ENCODE measurements around the gene TMC7. TPM values are rescaled to one million over a fixed set of nuclear protein-coding genes. Genes with fewer than 3 reads are reported as not detected.
A peak's percentile ranks its signal among the peaks of the same experiment; 100 is the strongest.

Gene TMC7
- total and polyA plus RNA-seq, 4 experiments from 2014 or later: not detected

DNA sequence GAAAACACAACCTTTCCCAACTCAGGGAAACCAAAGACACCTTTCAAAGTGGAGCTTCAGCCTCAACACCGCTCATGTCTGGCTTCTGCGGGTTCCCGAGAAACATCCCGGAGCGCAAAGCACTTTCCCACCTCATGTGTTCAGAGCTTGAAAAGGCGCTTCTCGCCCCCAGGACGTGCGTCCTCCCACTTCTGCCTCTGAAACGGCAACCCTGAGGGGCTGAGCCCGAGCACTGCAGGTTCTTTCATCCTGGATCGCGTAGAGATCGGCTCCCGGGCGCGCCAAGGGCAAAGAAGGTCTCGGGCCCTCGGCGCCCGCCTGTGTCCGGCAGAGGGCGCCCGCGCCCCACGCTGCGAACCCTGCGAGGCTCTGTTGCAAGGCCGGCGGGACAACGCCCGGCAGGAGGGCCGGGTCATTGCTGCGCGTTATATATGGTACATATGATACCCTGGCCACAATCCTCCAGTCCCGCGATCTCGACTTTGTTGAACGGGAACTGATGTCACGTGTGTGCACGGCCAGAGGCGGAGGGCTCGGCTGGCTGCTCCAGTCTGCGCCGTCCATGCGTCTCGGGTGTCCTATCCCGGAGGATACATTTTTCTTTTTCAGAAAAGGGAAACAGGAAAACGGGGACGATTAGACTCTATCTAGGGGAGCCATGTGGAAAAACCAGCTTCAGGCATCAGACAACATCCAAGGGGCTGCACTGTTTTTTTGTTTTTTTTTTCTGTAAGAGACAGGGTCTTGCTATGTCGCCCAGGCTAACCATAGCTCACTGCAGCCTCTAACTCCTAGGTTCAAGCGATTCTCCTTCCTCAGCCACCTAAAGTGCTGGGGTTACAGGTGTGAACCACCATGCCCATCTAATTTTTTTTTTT, 102.8 kb downstream of the TMC7 start:
- POLR2A ChIA-PET (ENCODE audit: partially characterized antibody): no interaction called here
- Mint-ChIP-seq H3K36me3 (peaks cover 4% of the 10 kb centered on the region in 2 donors), H3K9me3 (peaks cover 0 to 1% (median 0%) of the 10 kb centered on the region in 8 donors), H3K27me3 (peaks cover 1 to 3% of the 10 kb centered on the region in 2 donors), H3K4me1 (peaks cover 0 to 2% (median 0%) of the 10 kb centered on the region in 4 donors), H3K4me3 (peak overlapping the region; percentile 17 to 81 (median 50)), H3K27ac (no peak overlapping the region)
- no peaks in the 10 kb centered on the region for H3K36me3 ChIP-seq (ENCODE audit: insufficient read depth, low read length)
- peak; percentile 54 to 78 (median 67) for DNase-seq
- H3K9me3 ChIP-seq (ENCODE audit: control insufficient read depth in 1 of 2, low read length in 2 of 2): no peaks in the 10 kb centered on the region
- peak overlapping the region in 1 of 2 donors; percentile 17 for H3K4me3 ChIP-seq (ENCODE audit: low read length in 2 of 2)
- no peak overlapping the region for H3K27ac ChIP-seq (ENCODE audit: low read depth, low read length)
- peaks cover 11% of the 10 kb centered on the region for H3K4me1 ChIP-seq (ENCODE audit: insufficient read depth, low read length)
- intact Hi-C loops (cut with micrococcal nuclease): loop anchor here (1.0 to 5.0 kb wide), 2 partner anchors 416 to 801 kb away; no protein-coding TSS in a partner anchor
- H3K27me3 ChIP-seq (ENCODE audit: insufficient read depth, low read length): no peaks in the 10 kb centered on the region
- CTCF ChIA-PET (ENCODE audit: partially characterized antibody): interaction anchor here (0.7 to 6.7 kb wide), 26 partner anchors 8 to 1303 kb away, joined by 3 to 102 read pairs (median 4); partner anchors contain the start of genes COQ7 and VPS35L

DNA sequence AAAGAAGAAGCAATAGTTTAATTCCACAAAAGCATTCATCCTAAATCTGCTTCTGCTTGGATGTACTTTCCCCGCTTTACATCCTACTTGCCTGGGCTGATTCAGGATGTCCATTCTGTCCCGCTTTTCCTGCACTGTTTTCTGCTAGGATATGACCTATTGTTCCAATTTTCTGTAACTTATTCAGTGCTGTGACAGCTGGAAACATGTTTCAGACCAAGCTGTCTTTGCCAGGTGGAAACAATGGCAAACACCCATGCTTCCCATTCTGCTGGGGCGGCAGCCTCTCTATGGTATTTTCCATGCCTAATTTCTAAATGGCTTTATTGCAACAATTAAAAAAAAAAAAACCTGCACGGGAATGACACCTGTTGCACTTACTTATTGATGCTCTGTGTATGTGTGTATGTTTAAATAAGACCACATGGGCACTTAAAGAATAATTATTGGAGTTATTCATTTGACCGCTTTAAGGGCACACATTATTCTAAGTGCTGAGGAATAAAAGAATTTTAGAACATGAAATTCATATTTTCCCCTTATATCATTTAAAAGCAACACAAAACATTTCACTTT, 104.7 kb downstream of the TMC7 start:
- H3K27me3 ChIP-seq (ENCODE audit: insufficient read depth, low read length): no peaks in the 10 kb centered on the region
- H3K27me3 Mint-ChIP-seq: peaks cover 3% of the 10 kb centered on the region in 2 donors
- no peaks in the 10 kb centered on the region for H3K36me3 ChIP-seq (ENCODE audit: insufficient read depth, low read length)
- no peak overlapping the region for H3K4me3 ChIP-seq (ENCODE audit: low read length in 2 of 2)
- ChIA-PET POLR2A (ENCODE audit: partially characterized antibody) (no interaction called here), CTCF (ENCODE audit: partially characterized antibody) (interaction anchor here (6.7 kb wide), 1 partner anchor 415 kb away, joined by 102 read pairs; no protein-coding TSS in a partner anchor)
- no peak for DNase-seq
- intact Hi-C loops (cut with micrococcal nuclease): loop anchor here (5.0 kb wide), 1 partner anchor 799 kb away; no protein-coding TSS in a partner anchor
- no peaks in the 10 kb centered on the region for H3K9me3 ChIP-seq (ENCODE audit: control insufficient read depth in 1 of 2, low read length in 2 of 2)
- H3K4me1 ChIP-seq (ENCODE audit: insufficient read depth, low read length): peaks cover 11% of the 10 kb centered on the region
- H3K36me3 Mint-ChIP-seq: no peaks in the 10 kb centered on the region
- H3K9me3 Mint-ChIP-seq: peaks cover 0 to 7% (median 0%) of the 10 kb centered on the region in 8 donors
- H3K4me3 Mint-ChIP-seq: peak overlapping the region in 1 of 8 donors; percentile 67
- H3K27ac Mint-ChIP-seq: no peak overlapping the region
- peaks cover 0 to 2% (median 0%) of the 10 kb centered on the region in 4 donors for H3K4me1 Mint-ChIP-seq
- H3K27ac ChIP-seq (ENCODE audit: low read depth, low read length): no peak overlapping the region

DNA sequence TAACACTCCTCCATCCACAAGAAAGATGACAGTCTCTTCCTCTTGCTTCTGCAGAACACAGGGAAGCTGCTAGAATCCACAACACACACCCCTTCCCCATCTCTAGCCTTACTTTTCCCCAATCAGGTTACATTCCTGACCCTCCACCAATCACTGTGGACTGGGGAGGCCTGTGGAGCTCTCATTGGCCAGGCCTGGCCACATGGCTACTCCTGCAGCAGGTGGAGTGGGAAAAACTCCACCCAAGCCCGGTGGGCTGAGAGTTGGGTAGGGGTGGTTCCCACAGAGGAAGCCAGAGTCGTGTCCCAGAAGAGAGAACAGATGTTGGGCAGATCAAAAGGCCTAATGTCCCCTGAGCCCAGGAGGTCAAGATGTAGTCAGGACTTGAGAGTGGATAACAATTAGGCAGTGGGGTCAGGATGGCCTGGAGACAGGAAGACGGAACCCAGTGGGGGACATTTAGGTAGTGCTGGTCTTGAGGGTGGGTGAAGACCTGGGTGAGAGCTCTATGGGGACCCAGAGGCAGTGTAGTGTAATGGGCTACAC, 105.7 kb downstream of the TMC7 start:
- H3K4me3 Mint-ChIP-seq: no peak overlapping the region
- Histone ChIP-seq H3K27ac (ENCODE audit: low read depth, low read length) (no peak overlapping the region), H3K27me3 (ENCODE audit: insufficient read depth, low read length) (no peaks in the 10 kb centered on the region), H3K36me3 (ENCODE audit: insufficient read depth, low read length) (no peaks in the 10 kb centered on the region), H3K4me1 (ENCODE audit: insufficient read depth, low read length) (peaks cover 11% of the 10 kb centered on the region), H3K9me3 (ENCODE audit: control insufficient read depth in 1 of 2, low read length in 2 of 2) (no peaks in the 10 kb centered on the region), H3K4me3 (ENCODE audit: low read length in 2 of 2) (no peak overlapping the region)
- DNase-seq: no peak
- H3K4me1 Mint-ChIP-seq: peaks cover 0 to 2% (median 0%) of the 10 kb centered on the region in 4 donors
- H3K27ac Mint-ChIP-seq: no peak overlapping the region
- H3K36me3 Mint-ChIP-seq: no peaks in the 10 kb centered on the region
- intact Hi-C loops (cut with micrococcal nuclease): loop anchor here (5.0 kb wide), 1 partner anchor 798 kb away; no protein-coding TSS in a partner anchor
- ChIA-PET POLR2A (ENCODE audit: partially characterized antibody) (no interaction called here), CTCF (ENCODE audit: partially characterized antibody) (interaction anchor here (6.7 kb wide), 1 partner anchor 414 kb away, joined by 102 read pairs; no protein-coding TSS in a partner anchor)
- peaks cover 3 to 4% of the 10 kb centered on the region in 2 donors for H3K27me3 Mint-ChIP-seq
- H3K9me3 Mint-ChIP-seq: peaks cover 0 to 7% (median 0%) of the 10 kb centered on the region in 8 donors

- Mint-ChIP-seq H3K4me1 (peaks cover 0 to 5% (median 4%) of the 10 kb centered on the region in 4 donors), H3K9me3 (peaks cover 0 to 7% (median 0%) of the 10 kb centered on the region in 8 donors), H3K4me3 (no peak overlapping the region), H3K27me3 (peaks cover 3 to 5% of the 10 kb centered on the region in 2 donors), H3K27ac (no peak overlapping the region), H3K36me3 (no peaks in the 10 kb centered on the region)
- H3K9me3 ChIP-seq (ENCODE audit: control insufficient read depth in 1 of 2, low read length in 2 of 2): no peaks in the 10 kb centered on the region
- H3K4me1 ChIP-seq (ENCODE audit: insufficient read depth, low read length): peaks cover 11% of the 10 kb centered on the region
- no peak for DNase-seq
- H3K27me3 ChIP-seq (ENCODE audit: insufficient read depth, low read length): no peaks in the 10 kb centered on the region
- ChIA-PET POLR2A (ENCODE audit: partially characterized antibody) (no interaction called here), CTCF (ENCODE audit: partially characterized antibody) (no interaction called here)
- H3K27ac ChIP-seq (ENCODE audit: low read depth, low read length): no peak overlapping the region
- H3K36me3 ChIP-seq (ENCODE audit: insufficient read depth, low read length): no peaks in the 10 kb centered on the region
- H3K4me3 ChIP-seq (ENCODE audit: low read length in 2 of 2): no peak overlapping the region
- intact Hi-C loops (cut with micrococcal nuclease): no loop called here
Measured at GRCh38 chr16:19090916-19091315, 107.2 kb downstream of the TMC7 start.

DNA sequence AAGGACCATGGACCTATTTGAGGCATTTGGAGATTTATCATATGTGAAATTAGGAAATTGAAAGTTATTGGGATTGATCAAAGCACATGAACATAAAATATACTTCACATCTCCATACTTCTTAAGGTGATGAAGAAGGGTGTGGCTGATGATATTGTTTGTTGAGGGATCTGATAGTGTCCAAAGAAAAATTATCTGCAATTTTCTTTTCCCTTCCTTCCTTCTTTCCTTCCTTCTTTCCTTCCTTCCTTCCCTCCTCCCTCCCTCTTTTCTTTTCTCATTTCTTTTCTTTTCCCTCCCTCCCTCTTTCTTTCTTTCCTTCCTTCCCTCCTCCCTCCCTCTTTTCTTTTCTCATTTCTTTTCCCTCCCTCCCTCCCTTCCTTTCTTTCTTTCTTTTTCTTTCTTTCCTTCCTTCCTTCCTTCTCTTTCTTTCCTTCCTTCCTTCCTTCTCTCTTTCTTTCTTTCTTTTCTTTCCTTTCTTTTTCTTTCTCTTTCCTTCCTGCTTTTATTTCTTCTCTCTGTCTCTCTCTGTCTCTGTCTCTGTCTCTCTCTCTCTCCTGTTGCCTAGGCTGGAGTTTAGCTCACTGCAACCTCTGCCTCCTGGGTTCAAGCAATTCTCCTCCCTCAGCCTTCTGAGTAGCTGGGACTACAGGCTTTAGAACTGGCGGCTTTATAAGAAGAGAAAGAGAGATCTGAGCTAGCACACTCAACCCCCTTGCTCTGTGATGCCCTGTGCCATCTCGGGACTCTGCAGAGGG, 109.1 kb downstream of the TMC7 start:
- DNase-seq: no peak
- Mint-ChIP-seq H3K4me3 (peak overlapping the region in 1 of 8 donors; percentile 41), H3K4me1 (peaks cover 0 to 5% (median 3%) of the 10 kb centered on the region in 4 donors), H3K36me3 (peaks cover 0 to under 1% of the 10 kb centered on the region in 2 donors), H3K27me3 (peaks cover 3 to 8% of the 10 kb centered on the region in 2 donors), H3K9me3 (peaks cover 0 to 7% (median under 1%) of the 10 kb centered on the region in 8 donors), H3K27ac (peak overlapping the region in 1 of 7 donors; percentile 35)
- intact Hi-C loops (cut with micrococcal nuclease): no loop called here
- Histone ChIP-seq H3K4me3 (ENCODE audit: low read length in 2 of 2) (no peak overlapping the region), H3K4me1 (ENCODE audit: insufficient read depth, low read length) (no peaks in the 10 kb centered on the region), H3K36me3 (ENCODE audit: insufficient read depth, low read length) (no peaks in the 10 kb centered on the region), H3K27ac (ENCODE audit: low read depth, low read length) (no peak overlapping the region), H3K27me3 (ENCODE audit: insufficient read depth, low read length) (no peaks in the 10 kb centered on the region), H3K9me3 (ENCODE audit: control insufficient read depth in 1 of 2, low read length in 2 of 2) (no peaks in the 10 kb centered on the region)
- ChIA-PET POLR2A (ENCODE audit: partially characterized antibody) (no interaction called here), CTCF (ENCODE audit: partially characterized antibody) (no interaction called here)

GRCh38 chr16:19093631-19094541, 110.2 kb downstream of the TMC7 start:
- H3K4me1 Mint-ChIP-seq: peaks cover 0 to 5% (median 3%) of the 10 kb centered on the region in 4 donors
- H3K4me3 Mint-ChIP-seq: peak overlapping the region in 1 of 8 donors; percentile 17
- ChIA-PET POLR2A (ENCODE audit: partially characterized antibody) (no interaction called here), CTCF (ENCODE audit: partially characterized antibody) (interaction anchor here (1.4 to 2.0 kb wide), 3 partner anchors 8 to 409 kb away, joined by 3 to 12 read pairs (median 6); no protein-coding TSS in a partner anchor)
- no peak for DNase-seq
- peaks cover 4 to 8% of the 10 kb centered on the region in 2 donors for H3K27me3 Mint-ChIP-seq
- Histone ChIP-seq H3K4me1 (ENCODE audit: insufficient read depth, low read length) (no peaks in the 10 kb centered on the region), H3K27ac (ENCODE audit: low read depth, low read length) (no peak overlapping the region), H3K4me3 (ENCODE audit: low read length in 2 of 2) (no peak overlapping the region), H3K36me3 (ENCODE audit: insufficient read depth, low read length) (no peaks in the 10 kb centered on the region), H3K27me3 (ENCODE audit: insufficient read depth, low read length) (no peaks in the 10 kb centered on the region), H3K9me3 (ENCODE audit: control insufficient read depth in 1 of 2, low read length in 2 of 2) (no peaks in the 10 kb centered on the region)
- peaks cover 0 to 3% of the 10 kb centered on the region in 2 donors for H3K36me3 Mint-ChIP-seq
- peaks cover 0 to 7% (median 4%) of the 10 kb centered on the region in 8 donors for H3K9me3 Mint-ChIP-seq
- no peak overlapping the region for H3K27ac Mint-ChIP-seq
- intact Hi-C loops (cut with micrococcal nuclease): no loop called here

All from CD4-positive, alpha-beta memory T cell (primary cell).